MCF 10A (cell line): ENCODE data around the gene HSPA12A. TPM values are rescaled to one million over a fixed set of nuclear protein-coding genes. Genes with fewer than 3 reads are reported as not detected.

Source experiments
- BruUV-seq: library from RNA; stranded (reverse); fragments of 400-500 nt; replicated peaks from 2 replicates; lab custom pipeline; 2021; lab: Mats Ljungman, UMichigan
- CTCF ChIA-PET: fragments of 300-600 bp; sonication (Branson Sonifier 250); formaldehyde crosslinking; extraction: SDS; loops from one replicate; lab custom pipeline; 2021; ENCODE audit warnings: antibody characterized with exemption, inconsistent platforms; lab: Yijun Ruan, JAX
- POLR2A ChIA-PET: fragments of 300-600, 350-650 bp; sonication (Branson Sonifier 250); formaldehyde crosslinking; extraction: SDS; loops from one replicate; lab custom pipeline; 2020; ENCODE audit warnings: antibody characterized with exemption, inconsistent platforms; lab: Yijun Ruan, JAX
- DNase-seq: peaks from one replicate; pipeline ENCODE4 v3.0.0-alpha.2; 2018; ENCODE audit not compliant: unreplicated experiment
- H3K27ac Mint-ChIP-seq: one replicate; pipeline ENCODE4 v1.8.0; 2022; ENCODE audit warnings: mild to moderate bottlenecking, low read depth, mixed read lengths; ENCODE audit not compliant: unreplicated experiment
- H3K27me3 Mint-ChIP-seq: one replicate; pipeline ENCODE4 v1.8.0; 2022; ENCODE audit warnings: mixed read lengths; ENCODE audit not compliant: insufficient read depth, unreplicated experiment
- H3K36me3 Mint-ChIP-seq: one replicate; pipeline ENCODE4 v1.8.0; 2022; ENCODE audit warnings: mild to moderate bottlenecking, moderate library complexity, mixed read lengths; ENCODE audit not compliant: insufficient read depth, unreplicated experiment
- H3K4me1 Mint-ChIP-seq: one replicate; pipeline ENCODE4 v1.8.0; 2022; ENCODE audit warnings: mixed read lengths; ENCODE audit not compliant: insufficient read depth, unreplicated experiment
- H3K4me3 Mint-ChIP-seq: one replicate; pipeline ENCODE4 v1.8.0; 2022; ENCODE audit warnings: mild to moderate bottlenecking, moderate library complexity, mixed read lengths; ENCODE audit not compliant: unreplicated experiment
- H3K9me3 Mint-ChIP-seq: one replicate; pipeline ENCODE4 v1.8.0; 2022; ENCODE audit warnings: mixed read lengths; ENCODE audit not compliant: unreplicated experiment
- CTCF ChIP-seq: fragments of 200-600 bp; IDR thresholded peaks from one replicate; pipeline ENCODE4 v1.8.0; 2022; ENCODE audit warnings: antibody characterized with exemption, mild to moderate bottlenecking; ENCODE audit not compliant: unreplicated experiment
- intact Hi-C: fragments of 100-400 bp; cut with micrococcal nuclease; formaldehyde crosslinking; loops from 2 replicates; pipeline ENCODE4 v1.14.1; 2022
- total RNA-seq: library from RNA; stranded (reverse); gene quantifications from 2 replicates; pipeline ENCODE4 v1.2.3, GENCODE V29; 2022

Gene HSPA12A
- total RNA-seq, 1 experiment from 2014 or later: 9.1 TPM

GRCh38 chr10:116706281-116706680 lies 36.1 kb downstream of the HSPA12A start:
- intact Hi-C loops: no loop called here
- no peaks in the 10 kb centered on the region for H3K36me3 Mint-ChIP-seq
- H3K9me3 Mint-ChIP-seq: no peaks in the 10 kb centered on the region
- no peak for DNase-seq
- CTCF ChIA-PET: interaction anchor here (1.2 to 1.5 kb wide), 3 partner anchors 24 to 469 kb away, joined by 4 to 6 read pairs (median 4); no protein-coding TSS in a partner anchor
- H3K27me3 Mint-ChIP-seq: no peaks in the 10 kb centered on the region
- H3K27ac Mint-ChIP-seq: no peak overlapping the region
- no TSS peak for BruUV-seq
- POLR2A ChIA-PET: no interaction called here
- H3K4me3 Mint-ChIP-seq: no peak overlapping the region
- TF ChIP-seq CTCF: no peak
- no peaks in the 10 kb centered on the region for H3K4me1 Mint-ChIP-seq

- no TSS peak for BruUV-seq
- CTCF ChIA-PET: interaction anchor here (1.2 to 1.5 kb wide), 3 partner anchors 8 to 469 kb away, joined by 3 to 4 read pairs (median 4); no protein-coding TSS in a partner anchor
- TF ChIP-seq CTCF: no peak
Observed at GRCh38 chr10:116705498-116705897, 36.9 kb downstream of the HSPA12A start.

GRCh38 chr10:116704926-116705325 lies 37.4 kb downstream of the HSPA12A start:
- CTCF ChIA-PET: interaction anchor here (0.9 to 1.5 kb wide), 3 partner anchors 8 to 82 kb away, joined by 3 to 4 read pairs (median 3); no protein-coding TSS in a partner anchor
- no peaks in the 10 kb centered on the region for H3K9me3 Mint-ChIP-seq
- no TSS peak for BruUV-seq

More at GRCh38 chr10:116705498-116705897, 36.9 kb downstream of the HSPA12A start:
- intact Hi-C loops: no loop called here
- POLR2A ChIA-PET: interaction anchor here (0.5 kb wide), 1 partner anchor 109 kb away, joined by 3 read pairs; no protein-coding TSS in a partner anchor
- Mint-ChIP-seq H3K36me3 (no peaks in the 10 kb centered on the region), H3K4me3 (no peak overlapping the region), H3K9me3 (no peaks in the 10 kb centered on the region), H3K27me3 (no peaks in the 10 kb centered on the region), H3K27ac (no peak overlapping the region), H3K4me1 (no peaks in the 10 kb centered on the region)
- DNase-seq: no peak

GRCh38 chr10:116702165-116702564 lies 40.2 kb downstream of the HSPA12A start:
- H3K4me1 Mint-ChIP-seq: no peaks in the 10 kb centered on the region
- CTCF ChIA-PET: interaction anchor here (0.5 to 1.9 kb wide), 4 partner anchors 14 to 1561 kb away, joined by 3 to 5 read pairs (median 4); no protein-coding TSS in a partner anchor
- H3K27me3 Mint-ChIP-seq: no peaks in the 10 kb centered on the region
- H3K27ac Mint-ChIP-seq: no peak overlapping the region
- no peaks in the 10 kb centered on the region for H3K9me3 Mint-ChIP-seq
- intact Hi-C loops: no loop called here
- BruUV-seq: no TSS peak
- no peak for TF ChIP-seq CTCF
- peaks cover 10% of the 10 kb centered on the region for H3K36me3 Mint-ChIP-seq
- no peak overlapping the region for H3K4me3 Mint-ChIP-seq
- POLR2A ChIA-PET: no interaction called here
- DNase-seq: no peak

More at GRCh38 chr10:116704926-116705325, 37.4 kb downstream of the HSPA12A start:
- Mint-ChIP-seq H3K4me3 (no peak overlapping the region), H3K27ac (no peak overlapping the region), H3K36me3 (no peaks in the 10 kb centered on the region), H3K27me3 (no peaks in the 10 kb centered on the region), H3K4me1 (no peaks in the 10 kb centered on the region)
- DNase-seq: no peak
- intact Hi-C loops: no loop called here
- TF ChIP-seq CTCF: no peak
- POLR2A ChIA-PET: no interaction called here
